ENCODE results near the gene CPT1B.
A peak's percentile ranks its signal among the peaks of the same experiment; 100 is the strongest.
"Not testable (repeated sequence)": the region's sequence is repeated elsewhere in the genome, so short reads cannot be mapped to it uniquely, and the experiment has no call there.

The CPT1B gene

DNA sequence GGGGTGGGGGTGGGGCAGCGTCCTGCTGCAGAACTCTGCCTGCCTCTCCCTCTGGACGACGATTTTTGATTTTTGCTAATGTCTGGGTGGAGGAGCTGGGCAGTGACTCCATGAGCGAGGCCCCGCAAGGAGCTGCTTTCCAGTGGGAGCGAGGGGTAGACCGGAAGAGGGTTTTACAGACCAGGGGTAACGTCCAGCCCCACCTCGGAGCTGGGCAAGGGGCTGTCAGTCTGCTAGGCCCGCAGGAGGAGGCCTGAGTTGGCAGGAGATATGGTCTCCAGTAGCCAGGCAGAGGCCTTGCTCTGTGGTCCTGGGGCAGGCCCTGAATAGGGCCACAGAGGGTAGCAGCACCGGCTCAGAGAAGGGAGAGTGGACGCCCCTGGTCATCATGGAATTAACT, 31.4 kb upstream of the CPT1B start:
- DNase-seq (ENCODE audit: low read depth, low spot score): no peak

- no peak for DNase-seq (ENCODE audit: low read depth, low spot score)
Measured at GRCh38 chr22:50608996-50609395, 30.8 kb upstream of the CPT1B start.

DNA sequence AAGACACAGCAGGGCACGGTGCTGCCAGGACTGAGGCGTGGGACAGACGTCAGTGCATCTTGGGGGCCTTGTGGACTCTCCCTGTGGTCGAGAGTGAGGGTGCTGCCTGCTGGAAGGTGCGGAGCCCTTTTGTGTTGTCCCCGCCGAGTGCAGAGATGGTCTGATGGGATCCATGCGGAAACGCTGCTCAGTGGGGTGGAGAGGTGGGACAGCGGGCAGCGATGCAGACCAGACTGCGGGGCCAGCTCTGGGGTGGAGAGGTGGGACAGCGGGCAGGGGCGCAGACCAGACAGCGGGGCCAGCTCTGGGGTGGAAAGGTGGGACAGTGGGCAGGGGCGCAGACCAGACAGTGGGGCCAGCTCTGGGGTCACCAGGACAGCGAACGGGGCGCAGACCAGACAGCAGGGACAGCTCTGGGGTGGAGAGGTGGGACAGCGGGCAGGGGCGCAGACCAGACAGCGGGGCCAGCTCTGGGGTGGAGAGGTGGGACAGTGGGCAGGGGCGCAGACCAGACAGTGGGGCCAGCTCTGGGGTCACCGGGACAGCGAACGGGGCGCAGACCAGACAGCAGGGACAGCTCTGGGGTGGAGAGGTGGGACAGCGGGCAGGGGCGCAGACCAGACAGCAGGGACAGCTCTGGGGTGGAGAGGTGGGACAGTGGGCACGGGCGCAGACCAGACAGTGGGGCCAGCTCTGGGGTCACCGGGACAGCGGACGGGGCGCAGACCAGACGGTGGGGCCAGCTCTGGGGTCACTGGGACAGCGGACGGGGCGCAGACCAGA, 30.0 kb upstream of the CPT1B start:
- DNase-seq (ENCODE audit: low read depth, low spot score): not testable (repeated sequence)

DNA sequence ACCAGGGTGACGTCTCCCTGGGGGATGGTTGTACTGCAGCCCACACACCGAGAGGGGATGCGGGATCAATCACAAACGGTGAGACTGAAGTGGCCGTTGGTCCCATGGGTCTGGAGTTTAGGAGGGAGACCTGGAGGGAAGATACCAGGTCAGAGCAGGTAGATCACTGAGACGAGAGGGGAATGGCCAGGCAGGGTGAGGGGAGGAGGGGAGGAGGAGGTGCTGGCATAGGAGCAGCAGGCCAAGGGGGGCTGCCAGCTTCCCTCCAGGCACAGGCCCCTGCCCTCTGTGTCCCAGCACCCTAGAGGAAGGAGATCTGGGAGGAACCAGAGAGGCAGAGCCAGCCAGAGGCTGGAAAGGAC, 29.4 kb upstream of the CPT1B start:
- DNase-seq (ENCODE audit: low read depth, low spot score): no peak

- no peak for DNase-seq (ENCODE audit: low read depth, low spot score)
Measured at GRCh38 chr22:50606946-50607658, 28.9 kb upstream of the CPT1B start.

GRCh38 chr22:50606165-50606945, 28.1 kb upstream of the CPT1B start:
- DNase-seq (ENCODE audit: low read depth, low spot score): no peak

- no peak for DNase-seq (ENCODE audit: low read depth, low spot score)
Measured at GRCh38 chr22:50605613-50606074, 27.4 kb upstream of the CPT1B start.

DNA sequence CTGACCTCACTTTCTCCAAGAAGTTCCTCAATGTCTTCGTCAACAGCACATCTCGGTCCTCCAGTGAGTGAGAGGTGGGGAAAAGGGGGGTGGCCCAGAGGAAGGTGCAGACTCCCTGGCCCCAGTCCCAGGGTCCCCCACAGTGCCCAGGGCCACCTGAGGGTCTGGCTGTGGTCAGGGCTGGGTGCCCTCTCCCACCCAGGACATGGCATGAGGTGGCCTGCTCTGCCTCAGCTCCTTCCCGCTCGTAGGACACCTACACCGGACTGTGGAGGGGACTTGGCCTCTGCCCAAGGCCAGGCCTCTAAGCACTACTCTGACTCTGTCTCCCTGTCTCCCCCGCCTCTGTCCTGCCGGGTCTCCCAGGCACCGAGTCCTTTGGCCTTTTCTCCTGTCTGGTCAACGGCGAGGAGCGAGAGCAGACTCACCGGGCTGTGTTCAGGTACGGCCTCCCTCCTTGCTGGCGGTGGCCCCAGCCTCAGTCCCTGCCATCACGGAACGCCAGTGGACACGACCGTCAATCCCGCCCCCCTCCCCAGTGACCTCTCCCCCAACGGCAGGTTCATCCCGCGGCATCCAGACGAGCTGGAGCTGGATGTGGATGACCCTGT, 26.9 kb upstream of the CPT1B start:
- DNase-seq (ENCODE audit: low read depth, low spot score): no peak

- no peak for DNase-seq (ENCODE audit: low read depth, low spot score)
Measured at GRCh38 chr22:50604256-50605001, 26.2 kb upstream of the CPT1B start.

DNA sequence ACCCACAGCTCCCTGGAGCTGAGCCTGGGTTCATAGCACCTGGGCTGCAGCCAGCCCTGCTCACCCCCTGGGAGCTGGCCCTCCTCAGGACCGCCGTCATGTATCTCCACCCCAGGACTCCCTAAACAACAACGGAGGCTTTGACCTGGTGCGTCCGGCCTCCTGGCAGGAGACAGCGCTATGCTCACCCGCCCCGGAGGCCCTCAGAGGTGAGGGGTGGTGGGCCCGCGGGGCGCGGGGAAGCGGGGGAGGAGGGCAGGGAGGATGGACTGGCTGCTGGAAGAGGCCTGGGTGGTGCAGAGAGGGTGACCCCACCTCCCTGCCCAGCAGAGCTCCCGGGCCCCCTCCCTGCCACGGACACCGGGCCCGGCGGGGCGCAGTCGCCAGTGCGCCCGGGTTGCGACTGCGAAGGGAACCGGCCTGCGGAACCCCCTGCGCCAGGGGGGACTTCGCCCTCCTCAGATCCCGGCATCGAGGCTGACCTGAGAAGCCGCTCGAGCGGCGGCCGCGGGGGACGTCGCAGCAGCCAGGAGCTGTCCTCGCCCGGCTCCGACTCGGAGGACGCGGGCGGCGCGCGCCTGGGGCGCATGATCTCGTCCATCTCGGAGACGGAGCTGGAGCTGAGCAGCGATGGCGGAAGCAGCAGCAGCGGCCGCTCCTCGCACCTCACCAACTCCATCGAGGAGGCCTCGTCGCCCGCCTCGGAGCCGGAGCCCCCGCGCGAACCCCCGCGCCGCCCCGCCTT, 25.5 kb upstream of the CPT1B start:
- DNase-seq (ENCODE audit: low read depth, low spot score): no peak

DNA sequence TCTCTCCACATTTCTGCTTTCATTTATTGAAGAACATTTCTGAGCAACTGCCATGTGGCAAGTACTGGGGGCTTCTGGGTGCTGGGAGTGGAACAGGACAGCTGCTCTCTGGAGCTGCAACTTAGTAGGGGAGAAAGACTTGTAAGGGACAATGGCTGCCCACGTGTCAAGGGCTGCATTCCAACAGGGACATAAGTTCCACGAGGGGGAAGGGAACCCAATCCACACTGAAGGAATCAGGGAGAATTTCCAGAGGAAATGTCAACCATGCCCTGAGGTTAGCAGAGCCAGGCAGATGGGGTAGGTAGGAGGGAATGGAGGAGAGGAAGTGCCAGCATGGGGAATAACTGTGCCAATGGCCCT, 24.1 kb upstream of the CPT1B start:
- no peak for DNase-seq (ENCODE audit: low read depth, low spot score)

- no peak for DNase-seq (ENCODE audit: low read depth, low spot score)
Measured at GRCh38 chr22:50601669-50602337, 23.6 kb upstream of the CPT1B start.

- no peak for DNase-seq (ENCODE audit: low read depth, low spot score)
Measured at GRCh38 chr22:50600967-50601668, 22.9 kb upstream of the CPT1B start.

GRCh38 chr22:50600538-50600937, 22.3 kb upstream of the CPT1B start, which contains the start of gene MAPK8IP2:
TSS of gene MAPK8IP2 (plus strand) at chr22:50600793. CDS start at chr22:50600819, 26 bp downstream.
- no peak for DNase-seq (ENCODE audit: low read depth, low spot score)

- DNase-seq (ENCODE audit: low read depth, low spot score): peak; percentile 78
Measured at GRCh38 chr22:50599816-50600455, 21.7 kb upstream of the CPT1B start.

GRCh38 chr22:50597097-50597496, 18.9 kb upstream of the CPT1B start:
- no peak for DNase-seq (ENCODE audit: low read depth, low spot score)

GRCh38 chr22:50595189-50595588, 17.0 kb upstream of the CPT1B start:
- DNase-seq (ENCODE audit: low read depth, low spot score): no peak

GRCh38 chr22:50587407-50587806, 9.2 kb upstream of the CPT1B start:
- DNase-seq (ENCODE audit: low read depth, low spot score): no peak

- DNase-seq (ENCODE audit: low read depth, low spot score): no peak
Measured at GRCh38 chr22:50586416-50586815, 8.2 kb upstream of the CPT1B start.

Measured in astrocyte of the hippocampus (primary cell).